Astrocyte (in vitro differentiated cells and primary cell): ENCODE data around the gene EBLN2. TPM values are rescaled to one million over a fixed set of nuclear protein-coding genes. Genes with fewer than 3 reads are reported as not detected.

Experiments used
- DNase-seq: peaks from one replicate; pipeline ENCODE4 v3.0.0-alpha.2; 2010; ENCODE audit warnings: low read depth
- FAIRE-seq: peaks from 2 replicates; lab custom pipeline; 2011; peaks lifted over from hg19 to GRCh38; lab: Jason Lieb, UNC
- H2AFZ ChIP-seq: 2 replicates; pipeline ENCODE4 v1.6.0; 2012; ENCODE audit warnings: low read depth, low read length, inconsistent platforms
- H3K27ac ChIP-seq: 2 replicates; pipeline ENCODE4 v1.5.1; 2011; ENCODE audit warnings: low read depth, low read length, inconsistent platforms
- H3K27me3 ChIP-seq: 2 replicates; pipeline ENCODE4 v1.6.0; 2011; ENCODE audit warnings: low read length, inconsistent platforms; ENCODE audit not compliant: insufficient read depth
- H3K36me3 ChIP-seq: 2 replicates; pipeline ENCODE4 v1.5.1; 2011; ENCODE audit warnings: low read length, inconsistent platforms; ENCODE audit not compliant: insufficient read depth
- H3K4me1 ChIP-seq: 2 replicates; pipeline ENCODE4 v1.5.1; 2011; ENCODE audit warnings: low read length, inconsistent platforms; ENCODE audit not compliant: insufficient read depth
- H3K4me2 ChIP-seq: 2 replicates; pipeline ENCODE4 v1.6.0; 2012; ENCODE audit warnings: low read length, inconsistent platforms
- H3K4me3 ChIP-seq: 2 replicates; pipeline ENCODE4 v1.5.1; 2011; ENCODE audit warnings: low read depth, mild to moderate bottlenecking, low read length, inconsistent platforms; ENCODE audit not compliant: insufficient read depth
- H3K79me2 ChIP-seq: 2 replicates; pipeline ENCODE4 v1.6.0; 2012; ENCODE audit warnings: mild to moderate bottlenecking, low read length, inconsistent platforms; ENCODE audit not compliant: insufficient read depth
- H3K9ac ChIP-seq: 2 replicates; pipeline ENCODE4 v1.6.0; 2012; ENCODE audit warnings: mild to moderate bottlenecking, low read length, inconsistent platforms
- H3K9me3 ChIP-seq: 2 replicates; pipeline ENCODE4 v1.5.1; 2012; ENCODE audit warnings: low read depth, mild to moderate bottlenecking, low read length, inconsistent platforms; ENCODE audit not compliant: insufficient read depth
- H4K20me1 ChIP-seq: 2 replicates; pipeline ENCODE4 v1.6.0; 2012; ENCODE audit warnings: low read length, inconsistent platforms; ENCODE audit not compliant: insufficient read depth
- H3K27ac Mint-ChIP-seq: one replicate; pipeline ENCODE4 v1.8.0; 2021; ENCODE audit warnings: mild to moderate bottlenecking, mixed read lengths; ENCODE audit not compliant: unreplicated experiment
- H3K27me3 Mint-ChIP-seq: one replicate; pipeline ENCODE4 v1.8.0; 2021; ENCODE audit warnings: low read depth, mixed read lengths; ENCODE audit not compliant: unreplicated experiment
- H3K36me3 Mint-ChIP-seq: one replicate; pipeline ENCODE4 v1.8.0; 2021; ENCODE audit warnings: low read depth, mixed read lengths; ENCODE audit not compliant: unreplicated experiment
- H3K4me1 Mint-ChIP-seq: one replicate; pipeline ENCODE4 v1.8.0; 2021; ENCODE audit warnings: low read depth, mixed read lengths; ENCODE audit not compliant: unreplicated experiment
- H3K4me3 Mint-ChIP-seq: one replicate; pipeline ENCODE4 v1.8.0; 2021; ENCODE audit warnings: mild to moderate bottlenecking, moderate library complexity, mixed read lengths; ENCODE audit not compliant: unreplicated experiment
- H3K9me3 Mint-ChIP-seq: one replicate; pipeline ENCODE4 v1.8.0; 2021; ENCODE audit warnings: mild to moderate bottlenecking, mixed read lengths; ENCODE audit not compliant: unreplicated experiment
- EZH2 ChIP-seq: IDR thresholded peaks from 2 replicates; pipeline ENCODE4 v1.6.1; 2012; ENCODE audit warnings: mild to moderate bottlenecking, low read length, inconsistent platforms; ENCODE audit not compliant: insufficient read depth
- total RNA-seq: library from RNA; stranded (reverse); gene quantifications from 2 replicates; pipeline ENCODE4 v1.2.1, GENCODE V29; 2021
- TF ChIP-seq, protein P1 (sequence below): IDR thresholded peaks from 2 replicates; pipeline ENCODE4 v1.5.1; 2011; ENCODE audit warnings: low read depth, mild to moderate bottlenecking, inconsistent platforms, low read length, moderate library complexity; ENCODE audit not compliant: insufficient read depth

Gene EBLN2
- total RNA-seq, 1 donor from 2014 or later: 3.1 TPM

DNA sequence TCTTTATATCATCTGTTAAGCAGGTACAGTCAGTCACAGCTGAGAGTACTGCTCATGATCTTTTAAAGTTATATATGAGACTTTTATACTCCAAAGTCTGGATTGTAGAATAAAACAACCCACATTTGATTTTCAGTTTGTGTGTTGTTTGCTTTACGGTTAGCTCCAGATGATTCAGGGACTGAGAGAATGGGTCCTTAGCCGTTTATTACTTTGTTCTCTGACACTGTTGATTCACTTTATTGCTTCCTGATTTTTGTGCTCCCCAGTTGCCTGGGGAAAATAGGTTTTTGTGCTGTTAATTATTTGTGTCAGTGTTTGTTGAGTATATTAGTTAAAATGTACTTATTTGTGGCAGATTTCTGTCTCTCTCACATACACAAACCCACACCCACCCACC lies 8.6 kb upstream of the EBLN2 start:
- H3K9me3 Mint-ChIP-seq: no peaks in the 10 kb centered on the region
- Histone ChIP-seq H4K20me1 (peaks cover 75% of the 10 kb centered on the region), H3K27ac (no peak overlapping the region), H3K9me3 (no peaks in the 10 kb centered on the region), H3K27me3 (no peaks in the 10 kb centered on the region), H3K9ac (no peak overlapping the region), H3K4me3 (no peak overlapping the region), H3K4me1 (no peaks in the 10 kb centered on the region), H3K4me2 (no peak overlapping the region), H3K79me2 (peaks cover 56% of the 10 kb centered on the region), H2AFZ (no peak overlapping the region), H3K36me3 (no peaks in the 10 kb centered on the region)
- peaks cover 9% of the 10 kb centered on the region for H3K4me1 Mint-ChIP-seq
- no peak overlapping the region for H3K4me3 Mint-ChIP-seq
- no peaks in the 10 kb centered on the region for H3K36me3 Mint-ChIP-seq
- no peak for DNase-seq
- H3K27ac Mint-ChIP-seq: no peak overlapping the region
- no peak for FAIRE-seq
- TF ChIP-seq, protein P1, sequence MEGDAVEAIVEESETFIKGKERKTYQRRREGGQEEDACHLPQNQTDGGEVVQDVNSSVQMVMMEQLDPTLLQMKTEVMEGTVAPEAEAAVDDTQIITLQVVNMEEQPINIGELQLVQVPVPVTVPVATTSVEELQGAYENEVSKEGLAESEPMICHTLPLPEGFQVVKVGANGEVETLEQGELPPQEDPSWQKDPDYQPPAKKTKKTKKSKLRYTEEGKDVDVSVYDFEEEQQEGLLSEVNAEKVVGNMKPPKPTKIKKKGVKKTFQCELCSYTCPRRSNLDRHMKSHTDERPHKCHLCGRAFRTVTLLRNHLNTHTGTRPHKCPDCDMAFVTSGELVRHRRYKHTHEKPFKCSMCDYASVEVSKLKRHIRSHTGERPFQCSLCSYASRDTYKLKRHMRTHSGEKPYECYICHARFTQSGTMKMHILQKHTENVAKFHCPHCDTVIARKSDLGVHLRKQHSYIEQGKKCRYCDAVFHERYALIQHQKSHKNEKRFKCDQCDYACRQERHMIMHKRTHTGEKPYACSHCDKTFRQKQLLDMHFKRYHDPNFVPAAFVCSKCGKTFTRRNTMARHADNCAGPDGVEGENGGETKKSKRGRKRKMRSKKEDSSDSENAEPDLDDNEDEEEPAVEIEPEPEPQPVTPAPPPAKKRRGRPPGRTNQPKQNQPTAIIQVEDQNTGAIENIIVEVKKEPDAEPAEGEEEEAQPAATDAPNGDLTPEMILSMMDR: no peak
- TF ChIP-seq EZH2: no peak
- H3K27me3 Mint-ChIP-seq: no peaks in the 10 kb centered on the region

GRCh38 chr3:73055583-73055982 lies 5.9 kb upstream of the EBLN2 start:
- Histone ChIP-seq H3K4me3 (no peak overlapping the region), H3K4me2 (no peak overlapping the region), H3K27me3 (no peaks in the 10 kb centered on the region), H3K9me3 (no peaks in the 10 kb centered on the region), H3K36me3 (peaks cover 3% of the 10 kb centered on the region), H3K4me1 (peaks cover 4% of the 10 kb centered on the region), H3K9ac (no peak overlapping the region), H2AFZ (no peak overlapping the region), H3K27ac (no peak overlapping the region), H4K20me1 (peaks cover 73% of the 10 kb centered on the region), H3K79me2 (peaks cover 28% of the 10 kb centered on the region)
- no peaks in the 10 kb centered on the region for H3K36me3 Mint-ChIP-seq
- no peaks in the 10 kb centered on the region for H3K27me3 Mint-ChIP-seq
- peaks cover 15% of the 10 kb centered on the region for H3K4me1 Mint-ChIP-seq
- TF ChIP-seq, protein P1: no peak
- TF ChIP-seq EZH2: no peak
- H3K27ac Mint-ChIP-seq: peak overlapping the region; percentile 13
- no peak overlapping the region for H3K4me3 Mint-ChIP-seq
- no peak for DNase-seq
- FAIRE-seq: no peak
- H3K9me3 Mint-ChIP-seq: no peaks in the 10 kb centered on the region

DNA sequence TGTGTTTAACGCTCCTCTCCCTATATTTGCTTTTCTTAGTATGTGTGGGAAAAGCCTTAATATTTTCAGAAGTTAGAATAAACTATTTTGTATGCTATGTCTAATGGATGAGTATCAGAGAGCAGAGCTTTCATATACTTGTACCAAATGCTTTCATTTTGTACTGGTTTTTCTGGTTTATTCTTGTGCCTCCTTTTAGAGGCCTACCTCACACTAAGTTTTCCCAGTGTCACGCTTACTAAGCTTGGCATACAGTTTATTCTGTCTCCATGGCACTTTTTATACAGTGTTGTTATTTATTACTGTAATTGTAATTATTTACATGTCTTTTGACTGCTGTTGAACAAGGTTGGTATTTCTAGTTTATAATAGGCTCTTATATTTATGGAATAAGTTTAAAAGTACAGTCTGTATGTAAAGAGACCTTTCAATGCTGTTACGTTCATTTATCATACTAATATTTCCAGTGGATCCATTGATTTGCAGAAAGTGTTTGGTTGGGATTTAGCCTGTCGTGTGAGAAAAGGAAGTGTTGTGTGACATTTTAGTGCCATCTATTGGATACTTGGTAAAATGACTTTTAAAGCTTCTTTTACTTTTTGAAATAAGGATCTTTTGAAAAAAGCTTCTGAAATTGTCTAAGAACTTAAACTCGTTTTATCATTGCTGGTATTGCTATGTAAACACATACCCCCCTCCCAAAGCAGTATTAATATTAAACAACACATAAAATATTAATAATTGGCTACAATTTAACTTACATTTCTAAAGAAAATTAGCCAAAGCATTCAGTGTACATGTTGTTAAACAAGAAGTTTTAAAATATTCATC lies 5.2 kb upstream of the EBLN2 start:
- peaks cover 15% of the 10 kb centered on the region for H3K4me1 Mint-ChIP-seq
- H4K20me1 ChIP-seq: peaks cover 70% of the 10 kb centered on the region
- no peak overlapping the region for H2AFZ ChIP-seq
- no peaks in the 10 kb centered on the region for H3K36me3 Mint-ChIP-seq
- H3K36me3 ChIP-seq: peaks cover 3% of the 10 kb centered on the region
- TF ChIP-seq, protein P1: peak; percentile 51
- TF ChIP-seq EZH2: no peak
- no peak overlapping the region for H3K27ac ChIP-seq
- H3K27me3 ChIP-seq: no peaks in the 10 kb centered on the region
- no peak overlapping the region for H3K9ac ChIP-seq
- DNase-seq: no peak
- no peaks in the 10 kb centered on the region for H3K9me3 Mint-ChIP-seq
- H3K27me3 Mint-ChIP-seq: no peaks in the 10 kb centered on the region
- FAIRE-seq: peak; percentile 63
- no peak overlapping the region for H3K4me3 Mint-ChIP-seq
- H3K27ac Mint-ChIP-seq: peak overlapping the region; percentile 13
- peaks cover 4% of the 10 kb centered on the region for H3K4me1 ChIP-seq
- H3K79me2 ChIP-seq: peaks cover 24% of the 10 kb centered on the region
- no peaks in the 10 kb centered on the region for H3K9me3 ChIP-seq
- H3K4me3 ChIP-seq: no peak overlapping the region
- H3K4me2 ChIP-seq: no peak overlapping the region
